PC-9 (cell line): ENCODE results near the gene MMAB. TPM values are rescaled to one million over a fixed set of nuclear protein-coding genes. Genes with fewer than 3 reads are reported as not detected.

ENCODE experiments used
- BruUV-seq: library from RNA; stranded (reverse); fragments of 400-500 nt; replicated peaks from 2 replicates; lab custom pipeline; 2021; lab: Mats Ljungman, UMichigan
- CTCF ChIA-PET: fragments of 300-600 bp; sonication (Branson Sonifier 250); formaldehyde crosslinking; loops from one replicate; lab custom pipeline; 2022; ENCODE audit warnings: antibody characterized with exemption; lab: Charles Lee
- POLR2A ChIA-PET: fragments of 300-600 bp; sonication (Branson Sonifier 250); formaldehyde crosslinking; loops from one replicate; lab custom pipeline; 2022; ENCODE audit warnings: antibody characterized with exemption; ENCODE audit not compliant: unreplicated experiment; lab: Charles Lee
- DNase-seq, 2 experiments: peaks; one replicate each; pipeline versions ENCODE4 v3.0.0 to v3.0.0-alpha.2; 2015 to 2022; ENCODE audit warnings: mixed read lengths in 1 of 2
- H2AFZ ChIP-seq: fragments of 200-600 bp; sonication (generic); 2 replicates; pipeline ENCODE4 v1.8.1; 2017; ENCODE audit warnings: antibody characterized with exemption
- H3F3A ChIP-seq: fragments of 200-600 bp; sonication (generic); 2 replicates; pipeline ENCODE4 v1.8.1; 2017; ENCODE audit warnings: antibody characterized with exemption, mild to moderate bottlenecking, low read depth; ENCODE audit not compliant: insufficient read depth
- H3K27ac ChIP-seq: fragments of 200-600 bp; sonication (generic); 2 replicates; pipeline ENCODE4 v1.6.1; 2016; ENCODE audit warnings: mixed run types
- H3K27me3 ChIP-seq: fragments of 200-600 bp; sonication (generic); 2 replicates; pipeline ENCODE4 v1.6.1; 2016; ENCODE audit warnings: low read depth, mixed run types; ENCODE audit not compliant: insufficient read depth
- H3K36me3 ChIP-seq: fragments of 200-600 bp; sonication (generic); 2 replicates; pipeline ENCODE4 v1.6.1; 2016; ENCODE audit warnings: low read depth, mixed run types
- H3K4me1 ChIP-seq: fragments of 200-600 bp; sonication (generic); replicated peaks from 2 replicates; pipeline ENCODE4 v1.6.1; 2016; ENCODE audit warnings: mixed run types; ENCODE audit not compliant: insufficient read depth
- H3K4me2 ChIP-seq: fragments of 200-600 bp; sonication (generic); 2 replicates; pipeline ENCODE4 v1.6.1; 2017; ENCODE audit warnings: mixed run types
- H3K4me3 ChIP-seq: fragments of 200-600 bp; sonication (generic); 2 replicates; pipeline ENCODE4 v1.6.1; 2016; ENCODE audit warnings: mixed run types
- H3K79me2 ChIP-seq: fragments of 200-600 bp; sonication (generic); 2 replicates; pipeline ENCODE4 v1.6.1; 2017; ENCODE audit warnings: low read depth, mixed run types
- H3K9me2 ChIP-seq: fragments of 200-600 bp; sonication (generic); 2 replicates; pipeline ENCODE4 v1.8.1; 2017; ENCODE audit warnings: mild to moderate bottlenecking; ENCODE audit not compliant: insufficient read depth
- H3K9me3 ChIP-seq: fragments of 200-600 bp; sonication (generic); 2 replicates; pipeline ENCODE4 v1.8.1; 2016; ENCODE audit warnings: low read depth; ENCODE audit not compliant: insufficient read depth
- H4K20me1 ChIP-seq: fragments of 200-600 bp; sonication (generic); 2 replicates; pipeline ENCODE4 v1.8.1; 2017; ENCODE audit not compliant: insufficient read depth
- CTCF ChIP-seq: fragments of 200-600 bp; sonication (generic); conservative IDR thresholded peaks from 2 replicates; pipeline ENCODE4 v1.6.1; 2017; ENCODE audit warnings: mixed run types, antibody characterized with exemption, mild to moderate bottlenecking, moderate library complexity
- EZH2 ChIP-seq: fragments of 200-600 bp; sonication (generic); IDR thresholded peaks from 2 replicates; pipeline ENCODE4 v1.8.0; 2017; ENCODE audit warnings: antibody characterized with exemption, low read depth
- intact Hi-C: fragments of 100-400 bp; cut with micrococcal nuclease; formaldehyde crosslinking; loops from one replicate; pipeline ENCODE4 v1.10.0; 2022; ENCODE audit not compliant: unreplicated experiment
- total RNA-seq: library from RNA; stranded (reverse); gene quantifications from 2 replicates; pipeline ENCODE4 v1.2.3, GENCODE V29; 2021

MMAB gene
- total RNA-seq, 1 experiment from 2014 or later = 84.3 TPM

- Histone ChIP-seq H3K9me2 (no peaks in the 10 kb centered on the region), H3F3A (no peaks in the 10 kb centered on the region), H3K4me1 (no peaks in the 10 kb centered on the region), H3K9me3 (no peaks in the 10 kb centered on the region), H3K79me2 (no peaks in the 10 kb centered on the region), H3K27ac (no peak overlapping the region), H2AFZ (no peak overlapping the region), H4K20me1 (no peaks in the 10 kb centered on the region), H3K27me3 (no peaks in the 10 kb centered on the region), H3K4me2 (no peak overlapping the region), H3K4me3 (no peak overlapping the region), H3K36me3 (no peaks in the 10 kb centered on the region)
- TF ChIP-seq CTCF = no peak
- intact Hi-C loops = no loop called here
- DNase-seq = no peak
- ChIA-PET CTCF (no interaction called here), POLR2A (no interaction called here)
- BruUV-seq = no TSS peak
Observed at GRCh38 chr12:109531411-109531810, 41.9 kb downstream of the MMAB start.

- CTCF ChIA-PET = no interaction called here
- DNase-seq = no peak
- Histone ChIP-seq H3K9me3 (no peaks in the 10 kb centered on the region), H3K27ac (no peak overlapping the region), H3K4me3 (no peak overlapping the region), H3K9me2 (no peaks in the 10 kb centered on the region), H3F3A (no peaks in the 10 kb centered on the region), H3K79me2 (no peaks in the 10 kb centered on the region), H2AFZ (no peak overlapping the region), H3K36me3 (no peaks in the 10 kb centered on the region), H3K27me3 (no peaks in the 10 kb centered on the region), H4K20me1 (no peaks in the 10 kb centered on the region), H3K4me2 (no peak overlapping the region), H3K4me1 (no peaks in the 10 kb centered on the region)
- intact Hi-C loops = no loop called here
- no peak for TF ChIP-seq EZH2
- TF ChIP-seq CTCF = no peak
- POLR2A ChIA-PET = no interaction called here
- BruUV-seq = no TSS peak
Observed at GRCh38 chr12:109529691-109530640, 43.3 kb downstream of the MMAB start.

- Histone ChIP-seq H3K4me2 (no peak overlapping the region), H3F3A (no peaks in the 10 kb centered on the region), H3K27ac (no peak overlapping the region), H3K79me2 (no peaks in the 10 kb centered on the region), H3K9me3 (no peaks in the 10 kb centered on the region), H3K4me1 (no peaks in the 10 kb centered on the region), H3K27me3 (no peaks in the 10 kb centered on the region), H2AFZ (no peak overlapping the region), H3K36me3 (no peaks in the 10 kb centered on the region), H3K9me2 (no peaks in the 10 kb centered on the region), H3K4me3 (no peak overlapping the region), H4K20me1 (no peaks in the 10 kb centered on the region)
- BruUV-seq = no TSS peak
- no peak for DNase-seq
- intact Hi-C loops = no loop called here
- ChIA-PET POLR2A (no interaction called here), CTCF (no interaction called here)
- TF ChIP-seq EZH2 (no peak), CTCF (no peak)
Observed at GRCh38 chr12:109527489-109528123, 45.7 kb downstream of the MMAB start.
